Gastrocnemius medialis (tissue), 4 donors: Measurements from ENCODE around the gene LFNG. TPM values are rescaled to one million over a fixed set of nuclear protein-coding genes. Genes with fewer than 3 reads are reported as not detected.

Source experiments
- ATAC-seq, 2 donors: fragments of 150-250 bp; one replicate each; pipeline ENCODE4 v1.9.1; 2016
- DNase-seq, 2 donors: peaks; one replicate each; pipeline ENCODE4 v3.0.0-alpha.2; 2019
- H3K27ac ChIP-seq, 4 donors: fragments of 200-600 bp; sonication (generic); 1 replicate in 1 of 4; 2 replicates in 3 of 4; pipeline ENCODE4 v1.5.1; 2016 to 2018; ENCODE audit warnings: mild to moderate bottlenecking in 2 of 4, moderate library complexity in 1 of 4
- H3K27me3 ChIP-seq, 3 donors: fragments of 200-600 bp; sonication (generic) in 2 of 3; 1 replicate in 1 of 3; 2 replicates in 2 of 3; pipeline versions ENCODE4 v1.5.1 to v1.6.0; 2016 to 2019; ENCODE audit warnings: mild to moderate bottlenecking in 1 of 3, moderate library complexity in 1 of 3
- H3K36me3 ChIP-seq, 2 donors: fragments of 200-600 bp; sonication (generic) in 1 of 2; one replicate each; pipeline ENCODE4 v1.5.1; 2017 to 2018
- H3K4me1 ChIP-seq, 2 donors: fragments of 200-600 bp; sonication (generic) in 1 of 2; one replicate each; pipeline ENCODE4 v1.5.1; 2016 to 2017; ENCODE audit warnings: mild to moderate bottlenecking in 2 of 2
- H3K4me3 ChIP-seq, 4 donors: fragments of 200-600 bp; sonication (generic) in 3 of 4; 1 replicate in 1 of 4; 2 replicates in 3 of 4; pipeline ENCODE4 v1.5.1; 2016 to 2019; ENCODE audit warnings: mild to moderate bottlenecking in 2 of 4
- H3K9me3 ChIP-seq, 3 donors: fragments of 200-600 bp; sonication (generic) in 2 of 3; 1 replicate in 1 of 3; 2 replicates in 2 of 3; pipeline ENCODE4 v1.5.1; 2016 to 2019
- CTCF ChIP-seq, 5 experiments: fragments of 450-650 bp in 3 of 5; fragments of 200-600 bp in 2 of 5; sonication (generic) in 2 of 5; IDR thresholded peaks in 4 of 5; conservative IDR thresholded peaks in 1 of 5; 1 replicate in 4 of 5; 2 replicates in 1 of 5; pipeline ENCODE4 v1.5.1; 2016 to 2019; ENCODE audit warnings: antibody characterized with exemption in 5 of 5, mild to moderate bottlenecking in 3 of 5, moderate library complexity in 3 of 5
- POLR2A ChIP-seq, 2 donors: fragments of 450-650 bp; IDR thresholded peaks; one replicate each; pipeline ENCODE4 v1.6.1; 2017; ENCODE audit warnings: antibody characterized with exemption in 2 of 2, mild to moderate bottlenecking in 2 of 2, moderate library complexity in 2 of 2
- in situ Hi-C, 4 donors: fragments of 200-750 bp; cut with MboI; loops; one replicate each; pipeline versions ENCODE4 v1.15.0 to v1.8.0; 2017; ENCODE audit warnings: low sequenced_read_pairs in 4 of 4
- intact Hi-C: fragments of 100-400 bp; cut with DNase I; formaldehyde crosslinking; loops from one replicate; pipeline ENCODE4 v1.15.1; 2023; ENCODE audit warnings: low total_unique reads
- total RNA-seq, 4 donors: library from RNA; depleted of rRNA; stranded (reverse); fragments of >200 nt; gene quantifications; one replicate each; pipeline versions ENCODE4 v1.1.0 to v1.2.3, GENCODE V29; 2016

Gene LFNG
- total RNA-seq, 4 donors from 2014 or later: 1.0 to 5.9 (median 1.7) TPM

GRCh38 chr7:2541291-2542010, 21.9 kb downstream of the LFNG start:
- ATAC-seq: no peak
- Histone ChIP-seq H3K4me3 (no peak overlapping the region), H3K4me1 (no peaks in the 10 kb centered on the region), H3K9me3 (no peaks in the 10 kb centered on the region), H3K36me3 (peaks cover 0 to 68% of the 10 kb centered on the region in 2 donors), H3K27ac (no peak overlapping the region), H3K27me3 (no peaks in the 10 kb centered on the region)
- intact Hi-C loops: no loop called here
- DNase-seq: no peak
- TF ChIP-seq CTCF (IDR thresholded peaks at IDR 0.05 in 4 of 5, conservative IDR thresholded peaks at IDR 0.05 in 1 of 5): no peak
- no peak for TF ChIP-seq POLR2A (IDR thresholded peaks at IDR 0.05)
- in situ Hi-C loops: no loop called here

- Histone ChIP-seq H3K27ac (no peak overlapping the region), H3K36me3 (peaks cover 0 to 77% of the 10 kb centered on the region in 2 donors), H3K9me3 (no peaks in the 10 kb centered on the region), H3K4me1 (no peaks in the 10 kb centered on the region), H3K4me3 (no peak overlapping the region), H3K27me3 (no peaks in the 10 kb centered on the region)
- ATAC-seq: no peak
- no peak for TF ChIP-seq POLR2A (IDR thresholded peaks at IDR 0.05)
- no peak for TF ChIP-seq CTCF (IDR thresholded peaks at IDR 0.05 in 4 of 5, conservative IDR thresholded peaks at IDR 0.05 in 1 of 5)
- DNase-seq: no peak
- intact Hi-C loops: no loop called here
- in situ Hi-C loops: no loop called here
Measured at GRCh38 chr7:2542011-2542915, 22.7 kb downstream of the LFNG start.

- Histone ChIP-seq H3K9me3 (no peaks in the 10 kb centered on the region), H3K36me3 (peaks cover 0 to 71% of the 10 kb centered on the region in 2 donors), H3K4me3 (no peak overlapping the region), H3K27me3 (no peaks in the 10 kb centered on the region), H3K27ac (no peak overlapping the region), H3K4me1 (no peaks in the 10 kb centered on the region)
- intact Hi-C loops (no loop called here), in situ Hi-C loops (no loop called here)
- TF ChIP-seq CTCF (IDR thresholded peaks at IDR 0.05 in 4 of 5, conservative IDR thresholded peaks at IDR 0.05 in 1 of 5) (no peak), POLR2A (IDR thresholded peaks at IDR 0.05) (no peak)
- DNase-seq: no peak
- ATAC-seq: no peak
Measured at GRCh38 chr7:2542916-2543871, 23.6 kb downstream of the LFNG start.

- peaks cover 0 to 62% of the 10 kb centered on the region in 2 donors for H3K36me3 ChIP-seq
- TF ChIP-seq POLR2A (IDR thresholded peaks at IDR 0.05) (no peak), CTCF (IDR thresholded peaks at IDR 0.05 in 4 of 5, conservative IDR thresholded peaks at IDR 0.05 in 1 of 5) (no peak)
- no peaks in the 10 kb centered on the region for H3K27me3 ChIP-seq
- no peaks in the 10 kb centered on the region for H3K9me3 ChIP-seq
- no peak overlapping the region for H3K27ac ChIP-seq
- no peak for DNase-seq
- H3K4me1 ChIP-seq: no peaks in the 10 kb centered on the region
- intact Hi-C loops (no loop called here), in situ Hi-C loops (no loop called here)
- no peak overlapping the region for H3K4me3 ChIP-seq
- ATAC-seq: no peak
Measured at GRCh38 chr7:2544541-2545188, 25.1 kb downstream of the LFNG start.
